Stimulated activated memory B cell treated with anti-CD40 and anti-IgM and Interleukin-4, amounts not matched to agents 10 μg/mL and 1 μg/mL and 100 μg/mL, for 72 hours (primary cell): ENCODE measurements around the gene EPHA2.

Experiments used
- ATAC-seq: fragments of 150-1000 bp; cut with Tn5 transposase; 2 replicates; pipeline ENCODE4 v1.10.0; 2021
- H3K27ac Mint-ChIP-seq: one replicate; pipeline ENCODE4 v1.8.0; 2022; ENCODE audit warnings: mild to moderate bottlenecking, mixed read lengths
- H3K27me3 Mint-ChIP-seq: one replicate; pipeline ENCODE4 v1.8.0; 2022; ENCODE audit warnings: mixed read lengths
- H3K36me3 Mint-ChIP-seq: one replicate; pipeline ENCODE4 v1.8.0; 2022; ENCODE audit warnings: mixed read lengths
- H3K4me1 Mint-ChIP-seq: one replicate; pipeline ENCODE4 v1.8.0; 2022; ENCODE audit warnings: mixed read lengths
- H3K4me3 Mint-ChIP-seq: one replicate; pipeline ENCODE4 v1.8.0; 2022; ENCODE audit warnings: mild to moderate bottlenecking, moderate library complexity, mixed read lengths
- H3K9me3 Mint-ChIP-seq: one replicate; pipeline ENCODE4 v1.8.0; 2022; ENCODE audit warnings: mixed read lengths

Gene EPHA2

DNA sequence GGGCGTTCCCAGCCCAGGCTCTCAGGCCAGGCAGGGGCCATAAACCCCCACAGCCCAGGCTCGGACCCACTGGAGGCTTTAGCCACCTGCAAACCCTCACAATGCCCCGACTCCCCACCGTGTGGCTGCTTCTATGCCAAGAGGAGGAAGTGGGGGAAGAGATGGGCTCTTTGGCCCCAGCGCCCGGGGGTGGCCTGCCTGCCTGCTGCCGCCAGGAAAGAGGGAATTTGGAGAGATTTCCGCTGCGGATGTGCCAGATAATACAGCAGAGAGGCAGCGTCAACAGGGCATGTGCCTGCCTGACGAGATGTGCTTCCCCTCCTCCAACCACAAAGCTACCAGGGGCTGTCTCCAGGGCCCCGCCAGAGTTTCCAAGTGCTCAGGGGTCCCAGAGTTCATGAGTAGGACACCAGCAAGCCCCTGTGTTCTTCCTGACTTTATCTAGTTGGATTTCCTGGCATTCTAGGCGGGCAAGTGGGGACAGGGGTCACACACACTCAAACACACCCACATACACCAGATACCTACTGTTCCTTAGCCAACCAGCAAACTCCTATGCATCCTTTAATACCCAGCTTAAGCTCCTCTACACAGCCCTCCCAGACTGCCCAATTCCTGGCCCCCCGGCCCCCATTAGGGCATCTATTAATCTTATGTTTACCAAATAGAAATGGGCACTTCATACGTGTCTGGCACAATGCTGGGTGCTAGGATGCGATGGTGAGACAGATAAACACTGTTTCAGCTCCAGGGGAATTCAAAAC lies 14.1 kb downstream of the EPHA2 start:
- Mint-ChIP-seq H3K27me3 (peaks cover 77% of the 10 kb centered on the region), H3K36me3 (no peaks in the 10 kb centered on the region), H3K9me3 (peaks cover 10% of the 10 kb centered on the region), H3K27ac (no peak overlapping the region), H3K4me3 (no peak overlapping the region), H3K4me1 (peaks cover 28% of the 10 kb centered on the region)
- no peak for ATAC-seq

DNA sequence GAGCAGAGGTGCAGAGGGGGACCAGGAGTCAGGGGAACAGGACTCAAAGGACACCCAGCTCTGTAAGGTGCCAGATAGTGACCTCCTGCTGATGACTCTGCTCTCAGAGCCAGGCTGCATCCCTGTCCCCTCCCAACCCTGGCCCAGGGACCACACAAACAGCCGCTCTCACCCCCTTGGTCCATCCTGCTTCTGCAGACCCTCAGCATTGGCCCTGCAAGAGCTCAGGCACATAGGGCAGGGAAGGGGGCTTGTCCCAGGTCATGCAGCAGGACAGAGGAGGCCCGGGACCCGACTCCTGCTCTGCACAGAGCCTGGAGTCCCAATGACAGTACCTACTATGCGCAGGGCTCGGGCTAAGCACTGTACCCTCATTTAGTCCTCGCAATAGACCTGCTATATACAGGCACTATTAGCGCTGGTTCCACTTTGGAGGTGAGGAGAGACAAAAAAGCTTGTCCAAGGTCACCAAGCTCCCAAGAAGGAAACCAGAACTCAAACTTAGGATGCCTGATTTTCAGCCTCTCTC lies 15.7 kb downstream of the EPHA2 start:
- Mint-ChIP-seq H3K27ac (no peak overlapping the region), H3K4me3 (no peak overlapping the region)
- no peak for ATAC-seq

DNA sequence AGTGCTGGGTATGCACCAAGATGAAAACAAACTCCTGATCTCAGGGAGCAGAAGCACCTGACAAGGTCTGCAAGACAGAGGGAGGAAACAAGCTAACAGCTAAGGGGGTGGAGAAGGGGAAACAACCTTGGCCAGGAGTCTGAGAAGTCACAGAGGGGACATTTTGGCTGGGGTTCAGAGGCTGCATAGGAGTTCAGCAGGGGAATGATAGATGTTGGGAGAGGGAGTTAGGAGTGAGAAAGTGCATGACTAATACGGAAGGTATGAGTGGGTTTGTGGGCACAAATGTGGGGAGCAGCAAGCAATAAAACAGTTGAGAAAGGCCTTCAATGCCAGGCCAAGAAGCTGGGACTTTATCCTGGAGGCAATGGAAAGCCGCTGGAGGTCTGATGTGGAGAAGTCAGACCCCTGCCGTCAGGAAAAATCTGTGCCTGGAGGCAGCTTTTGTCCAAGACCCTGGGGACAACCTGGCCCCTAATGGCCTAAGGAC lies 16.4 kb downstream of the EPHA2 start:
- Mint-ChIP-seq H3K27me3 (peaks cover 55% of the 10 kb centered on the region), H3K4me3 (no peak overlapping the region), H3K36me3 (no peaks in the 10 kb centered on the region), H3K27ac (no peak overlapping the region), H3K4me1 (peaks cover 17% of the 10 kb centered on the region), H3K9me3 (peaks cover 10% of the 10 kb centered on the region)
- no peak for ATAC-seq

More for the DNA sequence above, 15.7 kb downstream of the EPHA2 start:
- peaks cover 61% of the 10 kb centered on the region for H3K27me3 Mint-ChIP-seq
- peaks cover 21% of the 10 kb centered on the region for H3K4me1 Mint-ChIP-seq
- no peaks in the 10 kb centered on the region for H3K36me3 Mint-ChIP-seq
- H3K9me3 Mint-ChIP-seq, result peaks cover 10% of the 10 kb centered on the region

DNA sequence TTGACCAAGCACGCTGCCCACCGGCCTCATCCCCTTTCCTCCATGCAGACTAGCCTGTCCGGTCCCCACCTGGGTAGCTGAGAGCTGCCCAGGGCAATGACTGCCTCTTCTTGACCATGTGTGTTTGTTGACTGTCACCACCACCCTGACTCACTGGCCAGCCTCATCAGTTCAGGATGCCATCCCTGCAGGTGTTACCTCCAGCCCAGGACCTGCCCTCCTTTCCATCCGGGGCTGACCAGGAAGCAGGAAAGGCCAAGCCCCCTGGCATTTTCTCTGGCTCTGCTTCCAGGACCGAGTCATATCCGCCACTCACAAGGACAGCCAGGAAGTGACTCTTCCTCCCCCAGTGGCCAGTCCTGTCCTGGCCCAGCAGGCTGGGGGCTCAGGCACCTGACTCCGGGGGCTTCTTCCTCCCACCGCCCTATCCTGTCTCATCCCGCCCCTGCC lies 17.1 kb downstream of the EPHA2 start:
- Mint-ChIP-seq H3K4me3 (no peak overlapping the region), H3K4me1 (peaks cover 15% of the 10 kb centered on the region), H3K27ac (no peak overlapping the region), H3K9me3 (peaks cover 10% of the 10 kb centered on the region), H3K27me3 (peaks cover 50% of the 10 kb centered on the region), H3K36me3 (no peaks in the 10 kb centered on the region)
- no peak for ATAC-seq

DNA sequence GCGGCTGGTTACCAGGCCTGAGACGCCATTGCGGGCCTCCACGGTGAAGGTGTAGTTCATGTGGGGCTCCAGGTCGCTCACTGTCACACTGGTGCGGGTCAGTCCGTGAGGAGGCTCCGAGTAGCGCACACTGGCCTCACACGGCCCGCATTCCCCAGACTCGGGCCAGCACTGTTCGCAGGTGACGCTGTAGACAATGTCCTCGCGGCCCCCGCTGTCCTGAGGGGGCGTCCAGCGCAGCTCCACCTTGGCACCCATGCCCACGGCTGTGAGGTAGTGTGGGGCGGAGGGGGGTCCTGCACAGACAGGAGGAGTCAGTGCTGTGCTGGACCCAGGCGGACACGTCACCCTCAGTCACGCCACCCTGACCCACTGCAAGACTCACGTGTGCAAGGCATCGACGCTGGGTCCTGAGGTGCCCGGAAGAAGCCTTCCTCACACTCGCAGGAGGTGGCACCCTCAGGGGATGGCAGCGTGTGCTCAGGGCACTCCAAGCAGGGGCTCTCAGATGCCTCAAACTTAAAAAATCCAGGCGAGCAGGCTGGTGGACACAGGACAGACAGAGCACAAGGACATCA lies 17.9 kb downstream of the EPHA2 start:
- no peak for ATAC-seq
- Mint-ChIP-seq H3K27ac (no peak overlapping the region), H3K4me1 (peaks cover 15% of the 10 kb centered on the region), H3K27me3 (peaks cover 44% of the 10 kb centered on the region), H3K36me3 (no peaks in the 10 kb centered on the region), H3K4me3 (no peak overlapping the region), H3K9me3 (peaks cover 9% of the 10 kb centered on the region)

DNA sequence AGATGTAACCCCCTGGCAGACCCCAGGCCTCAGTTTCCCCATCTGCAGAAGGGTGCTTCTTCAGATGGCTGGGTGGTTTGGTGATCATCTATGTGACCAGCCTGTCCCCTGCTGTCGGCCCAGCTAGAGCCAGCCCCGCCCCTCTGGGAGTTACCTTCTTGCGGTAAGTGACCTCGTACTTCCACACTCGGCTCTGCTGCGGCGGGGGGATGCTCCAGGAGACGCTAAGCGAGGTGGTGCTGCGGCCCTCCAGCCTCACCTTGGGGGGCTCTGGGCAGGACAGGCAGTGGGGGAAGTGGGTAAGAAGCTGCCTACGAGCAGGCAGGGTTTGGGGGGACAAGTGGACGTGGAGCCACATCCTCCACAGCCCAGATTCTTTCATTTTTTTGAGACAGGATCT lies 20.4 kb downstream of the EPHA2 start:
- Mint-ChIP-seq H3K27me3 (peaks cover 19% of the 10 kb centered on the region), H3K36me3 (no peaks in the 10 kb centered on the region), H3K4me1 (no peaks in the 10 kb centered on the region), H3K9me3 (no peaks in the 10 kb centered on the region), H3K27ac (no peak overlapping the region), H3K4me3 (no peak overlapping the region)
- no peak for ATAC-seq

DNA sequence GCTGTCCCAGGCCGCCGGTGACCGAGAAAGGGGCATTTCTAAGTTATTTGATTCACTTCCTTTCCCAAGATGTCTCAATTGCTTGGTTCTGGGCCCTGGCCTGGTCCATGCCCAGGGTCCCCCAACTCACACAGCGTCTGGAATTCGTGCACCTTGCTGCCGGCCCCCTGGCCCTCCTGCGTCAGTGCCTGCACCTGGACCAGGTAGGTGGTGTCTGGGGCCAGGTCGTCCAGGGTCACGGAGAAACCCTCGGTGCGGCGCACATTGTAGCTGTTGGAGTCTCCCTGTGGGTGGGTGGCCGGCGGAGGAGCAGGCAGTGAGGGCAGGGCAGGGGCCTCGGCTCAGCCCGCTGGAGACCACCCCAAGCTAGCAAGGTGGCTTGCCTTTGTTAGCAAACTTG lies 21.0 kb downstream of the EPHA2 start:
- Mint-ChIP-seq H3K4me1 (no peaks in the 10 kb centered on the region), H3K4me3 (no peak overlapping the region)

DNA sequence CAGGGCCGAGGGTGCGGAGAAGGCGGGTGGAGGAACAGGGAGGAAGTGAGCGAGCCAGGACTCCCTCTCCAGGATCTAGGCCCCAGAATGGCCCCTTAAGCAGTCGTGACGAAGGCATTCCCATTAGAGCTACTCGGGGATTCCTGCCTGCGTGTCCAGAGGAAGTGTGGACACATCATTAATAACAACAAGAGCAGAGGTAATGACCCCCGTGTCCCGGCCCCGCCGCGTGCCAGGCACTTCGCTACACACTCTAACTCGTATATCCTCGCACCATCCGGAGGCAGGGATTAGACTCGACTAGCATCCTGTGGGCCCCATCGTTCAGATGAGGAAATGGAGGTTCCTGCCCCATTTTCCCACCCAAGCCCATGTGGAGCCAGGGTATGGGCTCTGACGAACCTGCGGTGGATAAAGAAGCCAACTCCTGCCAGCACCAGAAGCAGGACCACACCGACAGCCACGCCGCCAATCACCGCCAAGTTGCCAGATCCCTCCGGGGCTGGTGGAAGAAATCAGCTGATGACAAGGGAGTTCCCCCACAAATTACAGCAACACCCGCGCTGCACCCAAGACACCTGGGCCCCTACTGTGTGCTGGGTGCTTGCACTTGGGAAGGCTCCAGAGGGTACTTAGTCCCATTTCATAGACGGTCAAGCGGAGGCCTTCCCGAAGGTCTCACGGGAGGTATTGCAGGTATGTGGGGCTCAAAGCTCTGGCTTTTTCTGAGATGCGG lies 21.6 kb downstream of the EPHA2 start:
- H3K27me3 Mint-ChIP-seq, result peaks cover 21% of the 10 kb centered on the region
- no peak for ATAC-seq
- H3K4me1 Mint-ChIP-seq, result no peaks in the 10 kb centered on the region
- H3K4me3 Mint-ChIP-seq, result no peak overlapping the region
- H3K9me3 Mint-ChIP-seq, result no peaks in the 10 kb centered on the region
- no peak overlapping the region for H3K27ac Mint-ChIP-seq
- no peaks in the 10 kb centered on the region for H3K36me3 Mint-ChIP-seq

More for the DNA sequence above, 21.0 kb downstream of the EPHA2 start:
- no peaks in the 10 kb centered on the region for H3K36me3 Mint-ChIP-seq
- no peak overlapping the region for H3K27ac Mint-ChIP-seq
- ATAC-seq, result no peak
- H3K27me3 Mint-ChIP-seq, result peaks cover 21% of the 10 kb centered on the region
- no peaks in the 10 kb centered on the region for H3K9me3 Mint-ChIP-seq

DNA sequence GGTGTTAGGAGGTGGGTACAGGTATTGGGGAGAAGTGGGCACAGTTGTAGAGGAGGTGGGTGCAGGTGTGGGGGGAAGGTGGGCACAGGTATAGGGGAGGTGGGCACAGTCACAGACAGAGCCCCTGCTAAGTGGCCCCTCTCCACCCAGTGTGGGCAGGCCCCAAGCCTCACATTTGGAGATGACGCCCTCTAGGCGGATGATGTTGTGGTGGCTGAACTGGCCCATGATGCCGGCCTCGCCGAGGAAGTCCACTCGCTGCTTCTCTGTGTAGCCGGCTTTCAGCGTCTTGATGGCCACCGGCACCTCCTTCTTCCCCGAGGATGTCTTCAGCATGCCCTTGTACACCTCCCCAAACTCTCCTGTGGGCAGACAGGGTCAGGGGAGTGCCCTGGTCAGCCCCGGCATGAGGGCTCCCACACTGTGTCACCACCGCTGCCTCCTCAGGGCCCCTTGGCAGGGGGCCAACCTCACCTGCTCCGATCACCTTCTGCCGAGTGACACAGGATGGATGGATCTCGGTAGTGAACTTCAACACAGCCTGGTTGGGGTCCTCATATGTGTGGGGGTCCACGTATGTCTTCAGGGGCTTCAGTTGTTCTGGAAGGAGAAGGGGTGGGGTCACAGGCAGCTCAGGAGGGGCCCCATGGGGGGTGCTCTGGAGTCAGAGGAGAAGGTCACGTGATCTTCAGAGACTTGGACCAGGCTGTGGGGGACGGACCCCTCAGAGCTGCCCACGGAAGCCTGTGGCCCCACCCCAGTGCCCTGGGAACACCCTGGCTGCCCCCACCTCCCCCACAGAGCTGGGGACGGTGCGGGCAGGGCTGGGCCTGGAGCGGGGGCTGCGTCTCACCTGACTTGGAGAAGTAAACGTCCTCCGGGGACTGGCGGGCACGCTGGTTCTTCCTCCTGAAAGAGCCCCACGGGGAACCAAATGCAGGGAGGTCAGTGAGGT lies 22.6 kb downstream of the EPHA2 start:
- Mint-ChIP-seq H3K4me3 (no peak overlapping the region), H3K4me1 (no peaks in the 10 kb centered on the region), H3K9me3 (no peaks in the 10 kb centered on the region), H3K27ac (no peak overlapping the region), H3K36me3 (no peaks in the 10 kb centered on the region), H3K27me3 (peaks cover 21% of the 10 kb centered on the region)
- peak; percentile 44 for ATAC-seq

DNA sequence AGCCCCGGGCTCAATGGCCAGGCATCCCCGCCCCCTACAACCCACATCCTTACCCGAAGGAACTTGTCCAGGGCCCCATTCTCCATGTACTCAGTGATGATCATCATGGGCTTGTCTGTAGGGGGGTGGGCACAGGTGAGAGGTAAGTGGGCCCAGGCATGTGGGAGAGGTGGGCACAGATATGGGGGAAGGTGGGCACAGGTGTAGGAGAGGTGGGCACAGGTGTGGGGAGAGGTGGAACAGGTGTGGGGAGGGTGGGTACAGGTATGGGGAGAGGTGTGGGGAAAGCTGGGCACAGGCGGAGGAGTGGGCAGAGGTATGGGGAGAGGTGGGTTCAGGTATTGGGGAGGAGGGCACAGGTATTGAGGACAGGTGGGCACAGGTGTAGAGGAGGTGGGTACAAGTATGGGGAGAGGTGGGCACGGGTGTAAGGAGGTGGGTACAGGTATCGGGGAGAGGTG lies 23.5 kb downstream of the EPHA2 start:
- no peaks in the 10 kb centered on the region for H3K36me3 Mint-ChIP-seq
- no peaks in the 10 kb centered on the region for H3K9me3 Mint-ChIP-seq
- no peaks in the 10 kb centered on the region for H3K4me1 Mint-ChIP-seq
- H3K27me3 Mint-ChIP-seq, result peaks cover 30% of the 10 kb centered on the region
- H3K4me3 Mint-ChIP-seq, result no peak overlapping the region
- no peak overlapping the region for H3K27ac Mint-ChIP-seq
- ATAC-seq, result peak; percentile 11

DNA sequence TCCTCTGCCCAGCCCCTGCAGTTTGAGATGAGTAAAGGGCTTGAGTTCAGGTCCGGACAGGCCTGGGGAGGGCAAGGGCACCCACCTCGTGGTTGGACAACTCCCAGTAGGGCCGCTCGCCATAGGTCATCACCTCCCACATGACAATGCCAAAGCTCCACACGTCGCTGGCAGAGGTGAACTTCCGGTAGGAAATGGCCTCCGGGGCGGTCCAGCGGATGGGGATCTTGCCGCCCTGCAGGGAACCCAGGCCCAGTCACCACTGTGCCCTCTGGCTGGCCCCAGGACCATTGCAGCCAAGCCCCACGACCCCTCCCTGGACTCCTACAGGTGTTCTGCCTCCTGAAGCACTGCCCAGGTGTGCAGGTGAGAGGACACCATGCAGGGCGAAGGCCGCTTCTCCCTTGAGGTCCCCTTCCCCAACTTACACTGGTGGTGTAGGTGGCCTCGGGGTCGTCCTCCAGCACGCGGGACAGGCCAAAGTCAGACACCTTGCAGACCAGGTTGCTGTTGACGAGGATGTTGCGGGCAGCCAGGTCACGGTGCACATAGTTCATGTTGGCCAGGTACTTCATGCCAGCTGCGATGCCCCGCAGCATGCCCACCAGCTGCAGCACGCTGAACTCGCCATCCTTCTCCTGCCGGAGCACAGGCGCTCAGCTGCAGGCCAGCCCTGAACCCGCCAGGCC lies 24.1 kb downstream of the EPHA2 start:
- H3K4me3 Mint-ChIP-seq, result no peak overlapping the region
- no peaks in the 10 kb centered on the region for H3K36me3 Mint-ChIP-seq
- H3K9me3 Mint-ChIP-seq, result no peaks in the 10 kb centered on the region
- H3K27ac Mint-ChIP-seq, result no peak overlapping the region
- no peaks in the 10 kb centered on the region for H3K4me1 Mint-ChIP-seq
- ATAC-seq, result no peak
- H3K27me3 Mint-ChIP-seq, result peaks cover 36% of the 10 kb centered on the region

DNA sequence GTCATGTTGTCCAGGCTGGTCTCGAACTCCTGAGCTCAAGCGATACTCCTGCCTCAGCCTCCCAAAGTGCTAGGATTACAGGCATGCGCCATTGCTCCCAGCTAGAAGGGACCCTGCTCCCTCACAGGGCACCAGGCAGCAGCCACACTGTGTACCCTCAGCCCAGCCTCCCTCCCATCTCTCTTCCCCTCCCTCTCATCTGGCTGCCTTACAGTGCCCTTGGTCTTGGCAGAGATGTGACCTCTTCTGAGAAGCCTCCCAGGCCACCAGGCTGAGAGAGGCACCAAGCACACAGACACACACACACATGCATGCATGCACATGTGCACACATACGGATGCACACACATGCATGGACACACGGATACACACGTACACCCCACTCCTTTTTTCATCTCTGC lies 25.0 kb downstream of the EPHA2 start:
- no peaks in the 10 kb centered on the region for H3K36me3 Mint-ChIP-seq
- no peak for ATAC-seq
- H3K4me3 Mint-ChIP-seq, result no peak overlapping the region
- no peaks in the 10 kb centered on the region for H3K4me1 Mint-ChIP-seq
- no peaks in the 10 kb centered on the region for H3K9me3 Mint-ChIP-seq
- H3K27me3 Mint-ChIP-seq, result peaks cover 45% of the 10 kb centered on the region
- H3K27ac Mint-ChIP-seq, result no peak overlapping the region

DNA sequence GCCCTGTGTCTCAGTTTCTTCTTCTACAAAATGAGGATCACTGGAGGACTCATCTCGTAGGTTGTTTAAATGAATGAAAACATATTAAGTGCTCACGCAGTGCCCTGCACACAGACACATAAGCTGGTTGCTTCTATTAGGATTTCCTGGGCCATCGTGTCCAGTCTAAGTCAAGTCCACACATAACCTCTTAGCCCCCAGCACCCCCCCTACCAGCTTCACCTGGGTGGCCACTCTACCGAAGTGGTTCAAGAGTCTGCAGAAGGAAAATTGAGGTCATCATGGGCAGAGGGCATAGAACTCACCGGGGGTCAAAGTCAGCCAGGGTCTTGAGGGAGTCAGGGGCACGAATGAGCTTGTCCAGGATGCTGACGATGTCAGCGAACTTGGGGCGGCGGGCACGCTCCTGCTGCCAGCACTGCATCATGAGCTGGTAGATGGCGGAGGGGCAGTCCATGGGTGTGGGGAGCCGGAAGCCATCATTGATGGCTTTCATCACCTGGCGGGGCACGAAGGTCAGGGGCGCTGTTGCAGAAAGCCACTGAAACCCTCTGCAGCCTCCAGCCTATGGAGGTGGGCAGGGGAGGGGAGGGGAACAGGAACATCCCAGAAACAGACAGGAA lies 25.8 kb downstream of the EPHA2 start:
- no peak for ATAC-seq
- no peaks in the 10 kb centered on the region for H3K9me3 Mint-ChIP-seq
- H3K27me3 Mint-ChIP-seq, result peaks cover 52% of the 10 kb centered on the region
- H3K4me3 Mint-ChIP-seq, result no peak overlapping the region
- no peak overlapping the region for H3K27ac Mint-ChIP-seq
- H3K36me3 Mint-ChIP-seq, result no peaks in the 10 kb centered on the region
- H3K4me1 Mint-ChIP-seq, result no peaks in the 10 kb centered on the region

DNA sequence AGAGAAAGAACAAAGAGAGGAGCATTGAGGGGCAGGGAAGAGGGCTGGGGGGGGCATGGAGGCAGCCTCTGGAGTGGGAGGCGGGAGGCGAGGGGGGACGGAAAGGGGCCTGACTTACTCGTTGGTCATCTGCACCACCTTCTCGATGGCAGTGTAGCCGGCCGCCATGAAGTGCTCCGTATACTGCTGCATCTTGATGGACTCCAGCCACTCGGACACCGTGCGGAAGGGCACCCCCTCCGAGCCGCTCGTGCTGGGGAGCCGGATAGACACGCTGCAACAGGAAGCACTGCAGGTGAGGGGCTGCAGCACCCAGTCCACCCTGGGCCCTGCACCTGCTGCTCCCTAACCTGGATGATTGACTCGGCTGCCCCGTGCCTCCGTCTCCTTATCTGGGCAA lies 26.6 kb downstream of the EPHA2 start:
- H3K27ac Mint-ChIP-seq, result no peak overlapping the region
- ATAC-seq, result no peak
- no peaks in the 10 kb centered on the region for H3K9me3 Mint-ChIP-seq
- no peaks in the 10 kb centered on the region for H3K36me3 Mint-ChIP-seq
- H3K4me3 Mint-ChIP-seq, result no peak overlapping the region
- no peaks in the 10 kb centered on the region for H3K4me1 Mint-ChIP-seq
- H3K27me3 Mint-ChIP-seq, result peaks cover 59% of the 10 kb centered on the region
